ENCODE results near the gene CDH13.

Gene CDH13

DNA sequence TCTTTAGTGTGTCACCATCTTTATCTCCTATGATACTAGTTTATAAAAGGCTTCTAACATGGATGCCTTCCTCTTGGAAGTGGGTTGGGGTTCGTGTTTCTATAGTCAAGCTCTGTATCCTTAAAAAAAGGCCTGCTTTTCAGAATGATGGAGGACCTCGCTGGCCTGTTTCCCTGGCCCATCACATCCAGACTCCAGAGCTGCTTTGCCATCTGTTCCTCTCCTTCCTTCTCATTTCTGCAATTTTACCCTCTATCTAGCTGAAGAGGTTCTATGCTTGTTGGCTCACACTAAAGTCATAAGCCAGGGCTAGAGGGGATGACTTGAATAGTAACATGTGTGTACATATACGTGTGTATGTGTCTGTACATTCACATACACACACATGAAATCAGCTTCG, 730.2 kb downstream of the CDH13 start:
- H3K27me3 ChIP-seq (ENCODE audit: insufficient read depth, low read length, poor library complexity), result no peaks in the 10 kb centered on the region
- no peak overlapping the region for H3K18ac ChIP-seq (ENCODE audit: low read length)
- no peaks in the 10 kb centered on the region for H3K4me1 ChIP-seq (ENCODE audit: control insufficient read depth, low read depth, low read length)
- H2BK15ac ChIP-seq (replicated peaks; ENCODE audit: low read depth), result no peak overlapping the region
- H3K4ac ChIP-seq (ENCODE audit: low read depth, low read length), result no peak overlapping the region
- H3K56ac ChIP-seq (ENCODE audit: low read length), result no peak overlapping the region
- no peaks in the 10 kb centered on the region for H3K79me1 ChIP-seq (ENCODE audit: low read length)
- DNase-seq, result no peak
- no peaks in the 10 kb centered on the region for H3K79me2 ChIP-seq (ENCODE audit: control insufficient read depth, insufficient read depth, low read length)
- no peak overlapping the region for H3K4me3 ChIP-seq (ENCODE audit: low read length)
- no peak overlapping the region for H4K8ac ChIP-seq (ENCODE audit: low read depth, low read length)
- H3K36me3 ChIP-seq (ENCODE audit: control insufficient read depth, insufficient read depth, low read length), result no peaks in the 10 kb centered on the region
- no peak overlapping the region for H3K9ac ChIP-seq (ENCODE audit: low read length)
- H4K5ac ChIP-seq (ENCODE audit: low read length), result no peak overlapping the region
- no peak overlapping the region for H3K23ac ChIP-seq (ENCODE audit: low read length)
- no peak overlapping the region for H2BK5ac ChIP-seq (ENCODE audit: low read length)
- H3K4me2 ChIP-seq (ENCODE audit: low read length), result no peak overlapping the region
- no peak overlapping the region for H2AK5ac ChIP-seq (ENCODE audit: low read length)
- no CpG with 5 or more reads among the region's 4 CpGs for WGBS (ENCODE audit: extremely low coverage, insufficient coverage, low lambda C conversion rate)
- no peak overlapping the region for H3K27ac ChIP-seq (ENCODE audit: low read depth, low read length)
- H2BK120ac ChIP-seq (ENCODE audit: low read depth, low read length), result no peak overlapping the region

GRCh38 chr16:83363521-83363920, 736.8 kb downstream of the CDH13 start:
- no CpG with 5 or more reads among the region's 4 CpGs for WGBS (ENCODE audit: extremely low coverage, insufficient coverage, low lambda C conversion rate)
- Histone ChIP-seq H3K4me2 (ENCODE audit: low read length) (no peak overlapping the region), H3K56ac (ENCODE audit: low read length) (no peak overlapping the region), H4K8ac (ENCODE audit: low read depth, low read length) (no peak overlapping the region), H2BK120ac (ENCODE audit: low read depth, low read length) (no peak overlapping the region), H3K4me1 (ENCODE audit: control insufficient read depth, low read depth, low read length) (no peaks in the 10 kb centered on the region), H2AK5ac (ENCODE audit: low read length) (no peak overlapping the region), H3K79me1 (ENCODE audit: low read length) (no peaks in the 10 kb centered on the region), H3K9ac (ENCODE audit: low read length) (no peak overlapping the region), H4K5ac (ENCODE audit: low read length) (no peak overlapping the region), H3K27ac (ENCODE audit: low read depth, low read length) (no peak overlapping the region), H3K79me2 (ENCODE audit: control insufficient read depth, insufficient read depth, low read length) (no peaks in the 10 kb centered on the region), H3K27me3 (ENCODE audit: insufficient read depth, low read length, poor library complexity) (no peaks in the 10 kb centered on the region), H2BK5ac (ENCODE audit: low read length) (no peak overlapping the region), H3K23ac (ENCODE audit: low read length) (no peak overlapping the region), H3K36me3 (ENCODE audit: control insufficient read depth, insufficient read depth, low read length) (no peaks in the 10 kb centered on the region), H3K18ac (ENCODE audit: low read length) (no peak overlapping the region), H3K4ac (ENCODE audit: low read depth, low read length) (no peak overlapping the region), H3K4me3 (ENCODE audit: low read length) (no peak overlapping the region), H2BK15ac (replicated peaks; ENCODE audit: low read depth) (no peak overlapping the region)
- no peak for DNase-seq

DNA sequence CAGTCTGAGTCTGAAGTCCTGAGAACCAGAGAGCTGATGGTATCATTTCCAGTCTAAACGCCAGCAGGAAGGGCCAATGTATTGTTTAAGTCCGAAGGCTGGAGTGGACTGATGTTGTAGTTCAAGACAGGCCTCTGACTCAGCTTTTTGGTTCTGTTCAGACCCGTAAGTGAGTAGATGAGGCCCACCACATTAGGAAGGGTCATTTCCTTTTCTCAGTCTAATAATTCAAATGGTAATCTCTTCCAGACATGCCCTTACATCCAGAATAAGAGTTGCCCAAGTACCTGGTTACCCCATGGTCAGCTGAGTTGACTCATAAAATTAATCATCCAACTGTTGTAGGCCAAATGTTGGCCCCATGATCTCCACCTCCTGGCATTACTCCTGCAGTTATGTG, 738.4 kb downstream of the CDH13 start:
- no peak overlapping the region for H2BK15ac ChIP-seq (replicated peaks; ENCODE audit: low read depth)
- H3K18ac ChIP-seq (ENCODE audit: low read length), result no peak overlapping the region
- no peaks in the 10 kb centered on the region for H3K4me1 ChIP-seq (ENCODE audit: control insufficient read depth, low read depth, low read length)
- H3K79me1 ChIP-seq (ENCODE audit: low read length), result no peaks in the 10 kb centered on the region
- H2BK120ac ChIP-seq (ENCODE audit: low read depth, low read length), result no peak overlapping the region
- no CpG with 5 or more reads among the region's 3 CpGs for WGBS (ENCODE audit: extremely low coverage, insufficient coverage, low lambda C conversion rate)
- no peak for DNase-seq
- no peak overlapping the region for H3K4me3 ChIP-seq (ENCODE audit: low read length)
- no peak overlapping the region for H2AK5ac ChIP-seq (ENCODE audit: low read length)
- H3K9ac ChIP-seq (ENCODE audit: low read length), result no peak overlapping the region
- H4K8ac ChIP-seq (ENCODE audit: low read depth, low read length), result no peak overlapping the region
- H3K36me3 ChIP-seq (ENCODE audit: control insufficient read depth, insufficient read depth, low read length), result no peaks in the 10 kb centered on the region
- no peak overlapping the region for H3K4ac ChIP-seq (ENCODE audit: low read depth, low read length)
- no peak overlapping the region for H3K23ac ChIP-seq (ENCODE audit: low read length)
- no peaks in the 10 kb centered on the region for H3K27me3 ChIP-seq (ENCODE audit: insufficient read depth, low read length, poor library complexity)
- H3K27ac ChIP-seq (ENCODE audit: low read depth, low read length), result no peak overlapping the region
- no peak overlapping the region for H3K56ac ChIP-seq (ENCODE audit: low read length)
- no peak overlapping the region for H3K4me2 ChIP-seq (ENCODE audit: low read length)
- no peak overlapping the region for H2BK5ac ChIP-seq (ENCODE audit: low read length)
- no peak overlapping the region for H4K5ac ChIP-seq (ENCODE audit: low read length)
- H3K79me2 ChIP-seq (ENCODE audit: control insufficient read depth, insufficient read depth, low read length), result no peaks in the 10 kb centered on the region

- Histone ChIP-seq H3K27ac (ENCODE audit: low read depth, low read length) (no peak overlapping the region), H3K18ac (ENCODE audit: low read length) (no peak overlapping the region), H2BK120ac (ENCODE audit: low read depth, low read length) (no peak overlapping the region), H3K23ac (ENCODE audit: low read length) (no peak overlapping the region), H3K56ac (ENCODE audit: low read length) (no peak overlapping the region), H3K4me2 (ENCODE audit: low read length) (no peak overlapping the region), H3K4ac (ENCODE audit: low read depth, low read length) (no peak overlapping the region), H3K27me3 (ENCODE audit: insufficient read depth, low read length, poor library complexity) (no peaks in the 10 kb centered on the region), H4K5ac (ENCODE audit: low read length) (no peak overlapping the region), H2BK5ac (ENCODE audit: low read length) (no peak overlapping the region), H3K9ac (ENCODE audit: low read length) (no peak overlapping the region), H3K79me1 (ENCODE audit: low read length) (no peaks in the 10 kb centered on the region), H3K36me3 (ENCODE audit: control insufficient read depth, insufficient read depth, low read length) (no peaks in the 10 kb centered on the region), H4K8ac (ENCODE audit: low read depth, low read length) (no peak overlapping the region), H3K4me1 (ENCODE audit: control insufficient read depth, low read depth, low read length) (no peaks in the 10 kb centered on the region), H2AK5ac (ENCODE audit: low read length) (no peak overlapping the region), H3K4me3 (ENCODE audit: low read length) (no peak overlapping the region), H2BK15ac (replicated peaks; ENCODE audit: low read depth) (no peak overlapping the region), H3K79me2 (ENCODE audit: control insufficient read depth, insufficient read depth, low read length) (no peaks in the 10 kb centered on the region)
- DNase-seq, result no peak
- no CpG with 5 or more reads among the region's 12 CpGs for WGBS (ENCODE audit: extremely low coverage, insufficient coverage, low lambda C conversion rate)
These were observed 739.5 kb downstream of the CDH13 start for GRCh38 chr16:83366228-83366627.

GRCh38 chr16:83374979-83375378, 748.2 kb downstream of the CDH13 start:
- Histone ChIP-seq H2BK5ac (ENCODE audit: low read length) (no peak overlapping the region), H3K18ac (ENCODE audit: low read length) (no peak overlapping the region), H3K79me2 (ENCODE audit: control insufficient read depth, insufficient read depth, low read length) (no peaks in the 10 kb centered on the region), H4K5ac (ENCODE audit: low read length) (no peak overlapping the region), H3K4me3 (ENCODE audit: low read length) (no peak overlapping the region), H3K4me1 (ENCODE audit: control insufficient read depth, low read depth, low read length) (no peaks in the 10 kb centered on the region), H3K79me1 (ENCODE audit: low read length) (no peaks in the 10 kb centered on the region), H2BK15ac (replicated peaks; ENCODE audit: low read depth) (no peak overlapping the region), H2AK5ac (ENCODE audit: low read length) (no peak overlapping the region), H3K23ac (ENCODE audit: low read length) (no peak overlapping the region), H3K4ac (ENCODE audit: low read depth, low read length) (no peak overlapping the region), H3K9ac (ENCODE audit: low read length) (no peak overlapping the region), H3K4me2 (ENCODE audit: low read length) (no peak overlapping the region), H4K8ac (ENCODE audit: low read depth, low read length) (no peak overlapping the region), H3K27me3 (ENCODE audit: insufficient read depth, low read length, poor library complexity) (no peaks in the 10 kb centered on the region), H3K36me3 (ENCODE audit: control insufficient read depth, insufficient read depth, low read length) (no peaks in the 10 kb centered on the region), H3K27ac (ENCODE audit: low read depth, low read length) (no peak overlapping the region), H3K56ac (ENCODE audit: low read length) (no peak overlapping the region), H2BK120ac (ENCODE audit: low read depth, low read length) (no peak overlapping the region)
- no CpG with 5 or more reads among the region's 3 CpGs for WGBS (ENCODE audit: extremely low coverage, insufficient coverage, low lambda C conversion rate)
- DNase-seq, result no peak

- H3K9ac ChIP-seq (ENCODE audit: low read length), result no peak overlapping the region
- no peak overlapping the region for H3K4ac ChIP-seq (ENCODE audit: low read depth, low read length)
- peak overlapping the region; percentile 46 for H3K27ac ChIP-seq (ENCODE audit: low read depth, low read length)
- peak overlapping the region; percentile 19 for H2BK120ac ChIP-seq (ENCODE audit: low read depth, low read length)
- H3K4me2 ChIP-seq (ENCODE audit: low read length), result no peak overlapping the region
- no peak overlapping the region for H3K4me3 ChIP-seq (ENCODE audit: low read length)
- H2BK5ac ChIP-seq (ENCODE audit: low read length), result peak overlapping the region; percentile 3
- no peak overlapping the region for H4K8ac ChIP-seq (ENCODE audit: low read depth, low read length)
- no peaks in the 10 kb centered on the region for H3K27me3 ChIP-seq (ENCODE audit: insufficient read depth, low read length, poor library complexity)
- no peak overlapping the region for H3K23ac ChIP-seq (ENCODE audit: low read length)
- H3K79me1 ChIP-seq (ENCODE audit: low read length), result no peaks in the 10 kb centered on the region
- no peaks in the 10 kb centered on the region for H3K36me3 ChIP-seq (ENCODE audit: control insufficient read depth, insufficient read depth, low read length)
- H3K56ac ChIP-seq (ENCODE audit: low read length), result peak overlapping the region; percentile 1
- peaks cover 3% of the 10 kb centered on the region for H3K4me1 ChIP-seq (ENCODE audit: control insufficient read depth, low read depth, low read length)
- H2AK5ac ChIP-seq (ENCODE audit: low read length), result no peak overlapping the region
- no CpG with 5 or more reads among the region's 3 CpGs for WGBS (ENCODE audit: extremely low coverage, insufficient coverage, low lambda C conversion rate)
- no peak overlapping the region for H4K5ac ChIP-seq (ENCODE audit: low read length)
- H3K79me2 ChIP-seq (ENCODE audit: control insufficient read depth, insufficient read depth, low read length), result no peaks in the 10 kb centered on the region
- H3K18ac ChIP-seq (ENCODE audit: low read length), result no peak overlapping the region
- peak; percentile 78 for DNase-seq
- H2BK15ac ChIP-seq (replicated peaks; ENCODE audit: low read depth), result no peak overlapping the region
These were observed 763.0 kb downstream of the CDH13 start for GRCh38 chr16:83389751-83390150.

Measured in mesendoderm (in vitro differentiated cells).